Keratinocyte (primary cell): Measurements from ENCODE around the gene KIF11. TPM values are rescaled to one million over a fixed set of nuclear protein-coding genes. Genes with fewer than 3 reads are reported as not detected.

ENCODE experiments used
- DNase-seq: peaks from one replicate; pipeline ENCODE4 v3.0.0-alpha.2; 2011; ENCODE audit warnings: low read depth, missing footprints, low spot score
- FAIRE-seq: peaks from 2 replicates; lab custom pipeline; 2011; peaks lifted over from hg19 to GRCh38; lab: Jason Lieb, UNC
- H2AFZ ChIP-seq: 2 replicates; pipeline ENCODE4 v1.6.0; 2012; ENCODE audit warnings: low read length, control low read depth, inconsistent platforms; ENCODE audit not compliant: control insufficient read depth
- H3K27ac ChIP-seq: 2 replicates; pipeline ENCODE4 v1.5.1; 2011; ENCODE audit warnings: low read length; ENCODE audit not compliant: control insufficient read depth, insufficient read depth
- H3K27me3 ChIP-seq: 3 replicates; pipeline ENCODE4 v1.6.0; 2011; ENCODE audit warnings: low read length; ENCODE audit not compliant: control insufficient read depth, insufficient read depth; ENCODE audit errors: extremely low read depth
- H3K36me3 ChIP-seq, 2 experiments: 2 replicates in 1 of 2; 3 replicates in 1 of 2; pipeline ENCODE4 v1.5.1; 2011; ENCODE audit warnings: low read length in 2 of 2, mild to moderate bottlenecking in 1 of 2; ENCODE audit not compliant: control insufficient read depth in 2 of 2, insufficient read depth in 2 of 2; ENCODE audit errors: extremely low read depth in 1 of 2
- H3K4me1 ChIP-seq: 3 replicates; pipeline ENCODE4 v1.5.1; 2011; ENCODE audit warnings: low read length; ENCODE audit not compliant: control insufficient read depth, insufficient read depth; ENCODE audit errors: extremely low read depth
- H3K4me2 ChIP-seq: 3 replicates; pipeline ENCODE4 v1.6.0; 2011; ENCODE audit warnings: low read depth, low read length; ENCODE audit not compliant: control insufficient read depth, insufficient read depth; ENCODE audit errors: extremely low read depth
- H3K4me3 ChIP-seq, 3 experiments: fragments of 200-600 bp in 1 of 3; sonication (generic) in 1 of 3; 2 replicates in 2 of 3; 3 replicates in 1 of 3; pipeline ENCODE4 v1.5.1; 2011 to 2016; ENCODE audit warnings: low read length in 3 of 3, mild to moderate bottlenecking in 3 of 3, control low read depth in 2 of 3, inconsistent platforms in 1 of 3, low read depth in 1 of 3, mixed read lengths in 1 of 3, mixed run types in 1 of 3, moderate library complexity in 1 of 3; ENCODE audit not compliant: control insufficient read depth in 2 of 3, insufficient read depth in 2 of 3; ENCODE audit errors: extremely low read depth in 1 of 3
- H3K79me2 ChIP-seq: 2 replicates; pipeline ENCODE4 v1.6.0; 2012; ENCODE audit warnings: low read length; ENCODE audit not compliant: control insufficient read depth, insufficient read depth
- H3K9ac ChIP-seq: 3 replicates; pipeline ENCODE4 v1.6.0; 2011; ENCODE audit warnings: low read length; ENCODE audit not compliant: control insufficient read depth, insufficient read depth; ENCODE audit errors: extremely low read depth
- H3K9me1 ChIP-seq: 3 replicates; pipeline ENCODE4 v1.6.0; 2011; ENCODE audit warnings: low read length; ENCODE audit not compliant: control insufficient read depth, insufficient read depth; ENCODE audit errors: extremely low read depth
- H3K9me3 ChIP-seq: 2 replicates; pipeline ENCODE4 v1.5.1; 2012; ENCODE audit warnings: low read depth, low read length; ENCODE audit not compliant: control insufficient read depth
- H4K20me1 ChIP-seq: 3 replicates; pipeline ENCODE4 v1.6.0; 2011; ENCODE audit warnings: low read length; ENCODE audit not compliant: control insufficient read depth, insufficient read depth; ENCODE audit errors: extremely low read depth
- CTCF ChIP-seq, 3 experiments: IDR thresholded peaks in 1 of 3; conservative IDR thresholded peaks in 1 of 3; optimal IDR thresholded peaks in 1 of 3; 2 replicates in 2 of 3; 3 replicates in 1 of 3; pipeline versions ENCODE3 to v1.5.1; 2011; ENCODE audit warnings: low read length in 3 of 3, mild to moderate bottlenecking in 3 of 3, moderate library complexity in 2 of 3, control low read depth in 1 of 3, inconsistent platforms in 1 of 3; ENCODE audit not compliant: insufficient read depth in 2 of 3; ENCODE audit errors: extremely low read depth in 1 of 3
- EZH2 ChIP-seq: IDR thresholded peaks from one replicate; pipeline ENCODE4 v1.6.1; 2012; ENCODE audit warnings: inconsistent platforms, mild to moderate bottlenecking, low read length, moderate library complexity
- dilution Hi-C: fragments of 300-500 bp; cut with MboI; formaldehyde crosslinking; loops from one replicate; pipeline ENCODE4 v1.7.0; 2020; ENCODE audit warnings: low sequenced_read_pairs; ENCODE audit not compliant: extremely low pct_ligation_motif_present
- polyA plus RNA-seq, 5 experiments: library from polyadenylated mRNA; depleted of rRNA in 3 of 5; stranded (reverse) in 3 of 5; stranded (forward) in 1 of 5; unstranded in 1 of 5; fragments of >200 nt; gene quantifications; 1 replicate in 1 of 5; 2 replicates in 3 of 5; 3 replicates in 1 of 5; pipeline versions ENCODE4 v1.2.1 to v1.2.3, GENCODE V29; 2011 to 2012; ENCODE audit warnings: missing spikeins in 2 of 5, low read depth in 1 of 5, low replicate concordance in 1 of 5

The KIF11 gene
- polyA plus RNA-seq, 1 donor (not counting 4 experiments of a cell fraction or from before 2014, with no cell fraction given), result 10.6 TPM

GRCh38 chr10:92638037-92638436, 45.1 kb downstream of the KIF11 start:
- Histone ChIP-seq H3K27me3 (no peaks in the 10 kb centered on the region), H3K9me3 (no peaks in the 10 kb centered on the region), H3K4me1 (no peaks in the 10 kb centered on the region), H3K9ac (no peak overlapping the region), H3K79me2 (no peaks in the 10 kb centered on the region), H3K4me3 (no peak overlapping the region), H3K9me1 (no peaks in the 10 kb centered on the region), H4K20me1 (no peaks in the 10 kb centered on the region), H3K36me3 (peaks cover 0 to 8% of the 10 kb centered on the region in 2 experiments), H2AFZ (no peak overlapping the region), H3K4me2 (no peak overlapping the region), H3K27ac (no peak overlapping the region)
- TF ChIP-seq EZH2 (no peak), CTCF (optimal IDR thresholded peaks at IDR 0.05 in 1 of 3, IDR thresholded peaks at IDR 0.05 in 1 of 3, conservative IDR thresholded peaks at IDR 0.05 in 1 of 3; ENCODE audit: extremely low read depth in 1 of 3, insufficient read depth in 2 of 3, low read length in 3 of 3) (no peak)
- dilution Hi-C loops, result no loop called here
- no peak for FAIRE-seq
- no peak for DNase-seq

GRCh38 chr10:92640107-92640506, 47.2 kb downstream of the KIF11 start:
- Histone ChIP-seq H3K9me1 (no peaks in the 10 kb centered on the region), H3K4me2 (no peak overlapping the region), H3K9me3 (no peaks in the 10 kb centered on the region), H3K4me1 (no peaks in the 10 kb centered on the region), H2AFZ (no peak overlapping the region), H3K79me2 (no peaks in the 10 kb centered on the region), H3K36me3 (peaks cover 0 to 10% of the 10 kb centered on the region in 2 experiments), H4K20me1 (no peaks in the 10 kb centered on the region), H3K4me3 (no peak overlapping the region), H3K9ac (no peak overlapping the region), H3K27me3 (no peaks in the 10 kb centered on the region), H3K27ac (no peak overlapping the region)
- DNase-seq (no peak), FAIRE-seq (no peak)
- dilution Hi-C loops, result no loop called here
- peak in 1 of 3 experiments; percentile 7 for TF ChIP-seq CTCF (optimal IDR thresholded peaks at IDR 0.05 in 1 of 3, IDR thresholded peaks at IDR 0.05 in 1 of 3, conservative IDR thresholded peaks at IDR 0.05 in 1 of 3; ENCODE audit: extremely low read depth in 1 of 3, insufficient read depth in 2 of 3, low read length in 3 of 3)
- no peak for TF ChIP-seq EZH2
